CD4-positive, alpha-beta T cell treated with Interleukin-21 for 1 hour (primary cell): ENCODE results near the gene BEND6.

Experiments
- DNase-seq: peaks from one replicate; pipeline ENCODE4 v3.0.0-alpha.2; 2020

Gene BEND6

GRCh38 chr6:56954403-56955170, at the start of gene BEND6:
Gene BEND6, plus strand, starts transcription at chr6:56955107. Its CDS starts 26,704 bp downstream, at chr6:56981811.
- no peak for DNase-seq

- DNase-seq, result no peak
Observed at GRCh38 chr6:56905378-56905777, 49.5 kb upstream of the BEND6 start.

GRCh38 chr6:56906752-56907151, 48.2 kb upstream of the BEND6 start:
- DNase-seq, result no peak

GRCh38 chr6:56909115-56909907, 45.6 kb upstream of the BEND6 start:
- DNase-seq, result no peak

GRCh38 chr6:56911847-56912246, 43.1 kb upstream of the BEND6 start:
- no peak for DNase-seq

GRCh38 chr6:56913285-56914074, 41.4 kb upstream of the BEND6 start:
- no peak for DNase-seq

- no peak for DNase-seq
Observed at GRCh38 chr6:56914798-56915658, 39.9 kb upstream of the BEND6 start.

- no peak for DNase-seq
Observed at GRCh38 chr6:56915832-56916231, 39.1 kb upstream of the BEND6 start.

- DNase-seq, result no peak
Observed at GRCh38 chr6:56916849-56917551, 37.9 kb upstream of the BEND6 start.

- no peak for DNase-seq
Observed at GRCh38 chr6:56922645-56923044, 32.3 kb upstream of the BEND6 start.

- no peak for DNase-seq
Observed at GRCh38 chr6:56923565-56923964, 31.3 kb upstream of the BEND6 start.

- DNase-seq, result no peak
Observed at GRCh38 chr6:56927538-56928453, 27.1 kb upstream of the BEND6 start.

GRCh38 chr6:56930846-56931245, 24.1 kb upstream of the BEND6 start:
- no peak for DNase-seq

GRCh38 chr6:56932910-56933477, 21.9 kb upstream of the BEND6 start:
- DNase-seq, result no peak

GRCh38 chr6:56933650-56934049, 21.3 kb upstream of the BEND6 start:
- DNase-seq, result no peak

GRCh38 chr6:56934876-56935275, 20.0 kb upstream of the BEND6 start:
- no peak for DNase-seq

GRCh38 chr6:56936466-56936865, 18.4 kb upstream of the BEND6 start:
- DNase-seq, result no peak

- no peak for DNase-seq
Observed at GRCh38 chr6:56938649-56939191, 16.2 kb upstream of the BEND6 start.

- DNase-seq, result no peak
Observed at GRCh38 chr6:56940463-56940862, 14.4 kb upstream of the BEND6 start.

- no peak for DNase-seq
Observed at GRCh38 chr6:56940977-56941376, 13.9 kb upstream of the BEND6 start.
